WTC11 (cell line): ENCODE results near the gene EVI5L. TPM values are rescaled to one million over a fixed set of nuclear protein-coding genes. Genes with fewer than 3 reads are reported as not detected.

Experiments
- ATAC-seq: fragments of 200-7000 bp; cut with Tn5 transposase; 2 replicates; pipeline ENCODE4 v1.10.0; 2021; ENCODE audit warnings: mild to moderate bottlenecking, moderate library complexity
- CTCF ChIA-PET: fragments of 300-600 bp; sonication (Branson Sonifier 250); formaldehyde crosslinking; loops from one replicate; lab custom pipeline; 2021; ENCODE audit warnings: antibody characterized with exemption; lab: Charles Lee
- POLR2A ChIA-PET: fragments of 350-600 bp; sonication (Branson Sonifier 250); formaldehyde crosslinking; loops from one replicate; lab custom pipeline; 2021; ENCODE audit warnings: antibody characterized with exemption; lab: Charles Lee
- DNase-seq: peaks from one replicate; pipeline ENCODE4 v3.0.0; 2021; ENCODE audit warnings: low spot score
- H3K27ac Mint-ChIP-seq: 2 replicates; pipeline ENCODE4 v1.8.0; 2021; ENCODE audit warnings: mixed read lengths
- H3K27me3 Mint-ChIP-seq: 2 replicates; pipeline ENCODE4 v1.8.0; 2021; ENCODE audit warnings: low read depth, mild to moderate bottlenecking, moderate library complexity, mixed read lengths
- H3K36me3 Mint-ChIP-seq: 2 replicates; pipeline ENCODE4 v1.8.0; 2021; ENCODE audit warnings: mixed read lengths
- H3K4me1 Mint-ChIP-seq: 2 replicates; pipeline ENCODE4 v1.8.0; 2022; ENCODE audit warnings: mixed read lengths
- H3K4me3 Mint-ChIP-seq: 2 replicates; pipeline ENCODE4 v1.8.0; 2021; ENCODE audit warnings: mild to moderate bottlenecking, moderate library complexity, mixed read lengths
- H3K9me3 Mint-ChIP-seq: 2 replicates; pipeline ENCODE4 v1.8.0; 2021; ENCODE audit warnings: mixed read lengths
- AR ChIP-seq: fragments of 250-450 bp; sonication (Bioruptor Pico); IDR thresholded peaks from 2 replicates; pipeline ENCODE4 v1.9.0; 2021; ENCODE audit warnings: mild to moderate bottlenecking
- ATF1 ChIP-seq: sonication (generic); formaldehyde crosslinking; IDR thresholded peaks from 2 replicates; pipeline ENCODE4 v1.8.1; 2023; ENCODE audit warnings: mild to moderate bottlenecking, moderate library complexity, missing genetic modification reagents
- CREB1 ChIP-seq: sonication (generic); formaldehyde crosslinking; IDR thresholded peaks from 2 replicates; pipeline ENCODE4 v1.8.0; 2023; ENCODE audit warnings: mild to moderate bottlenecking, missing genetic modification reagents
- JAZF1 ChIP-seq: fragments of 250-450 bp; sonication (Bioruptor Pico); IDR thresholded peaks from 2 replicates; pipeline ENCODE4 v1.9.0; 2021; ENCODE audit warnings: moderate library complexity, mild to moderate bottlenecking, inconsistent platforms
- JUN ChIP-seq: sonication (generic); formaldehyde crosslinking; IDR thresholded peaks from 2 replicates; pipeline ENCODE4 v1.8.0; 2023; ENCODE audit warnings: mild to moderate bottlenecking, missing genetic modification reagents
- KAT7 ChIP-seq: sonication (generic); formaldehyde crosslinking; IDR thresholded peaks from 2 replicates; pipeline ENCODE4 v1.8.1; 2023; ENCODE audit warnings: missing genetic modification reagents, mild to moderate bottlenecking, borderline replicate concordance
- MAX ChIP-seq: sonication (generic); formaldehyde crosslinking; IDR thresholded peaks from 2 replicates; pipeline ENCODE4 v1.8.0; 2022; ENCODE audit warnings: mild to moderate bottlenecking, missing genetic modification reagents
- RELA ChIP-seq: sonication (generic); formaldehyde crosslinking; IDR thresholded peaks from 2 replicates; pipeline ENCODE4 v1.8.1; 2022; ENCODE audit warnings: missing genetic modification reagents, mild to moderate bottlenecking, borderline replicate concordance
- SOX15 ChIP-seq: fragments of 250-450 bp; sonication (Bioruptor Pico); IDR thresholded peaks from 2 replicates; pipeline ENCODE4 v1.9.0; 2021; ENCODE audit warnings: mild to moderate bottlenecking
- TCF7 ChIP-seq: sonication (generic); formaldehyde crosslinking; IDR thresholded peaks from 2 replicates; pipeline ENCODE4 v1.8.0; 2022; ENCODE audit warnings: mild to moderate bottlenecking, low read depth, missing genetic modification reagents, moderate library complexity
- ZNF219 ChIP-seq: sonication (generic); formaldehyde crosslinking; IDR thresholded peaks from 2 replicates; pipeline ENCODE4 v1.8.0; 2023; ENCODE audit warnings: missing genetic modification reagents, mild to moderate bottlenecking, borderline replicate concordance
- ZNF416 ChIP-seq: fragments of 250-450 bp; sonication (Bioruptor Pico); IDR thresholded peaks from 2 replicates; pipeline ENCODE4 v1.9.0; 2021; ENCODE audit warnings: mild to moderate bottlenecking, inconsistent platforms
- ZNF423 ChIP-seq: fragments of 250-450 bp; sonication (Bioruptor Pico); IDR thresholded peaks from 2 replicates; pipeline ENCODE4 v2.1.2; 2022; ENCODE audit warnings: mild to moderate bottlenecking, moderate library complexity
- ZNF671 ChIP-seq: fragments of 250-450 bp; sonication (Bioruptor Pico); IDR thresholded peaks from 2 replicates; pipeline ENCODE4 v1.8.0; 2021; ENCODE audit warnings: mild to moderate bottlenecking
- ZSCAN18 ChIP-seq: fragments of 250-450 bp; sonication (Bioruptor Pico); IDR thresholded peaks from 2 replicates; pipeline ENCODE4 v2.1.2; 2022; ENCODE audit warnings: mild to moderate bottlenecking, moderate library complexity
- total RNA-seq: library from RNA; stranded (reverse); gene quantifications from 3 replicates; pipeline ENCODE4 v1.2.3, GENCODE V29; 2021
- TF ChIP-seq, protein P1 (sequence below): sonication (generic); formaldehyde crosslinking; conservative IDR thresholded peaks from 2 replicates; pipeline ENCODE4 v1.8.1; 2022; ENCODE audit warnings: mild to moderate bottlenecking, missing genetic modification reagents
- TF ChIP-seq, protein P2 (sequence below): sonication (generic); formaldehyde crosslinking; IDR thresholded peaks from 2 replicates; pipeline ENCODE4 v1.8.0; 2023; ENCODE audit warnings: mild to moderate bottlenecking, missing genetic modification reagents
- TF ChIP-seq, protein P3 (sequence below): sonication (generic); formaldehyde crosslinking; IDR thresholded peaks from 2 replicates; pipeline ENCODE4 v1.8.1; 2022; ENCODE audit warnings: mild to moderate bottlenecking, moderate library complexity, missing genetic modification reagents
- TF ChIP-seq, protein P4 (sequence below): sonication (generic); formaldehyde crosslinking; IDR thresholded peaks from 2 replicates; pipeline ENCODE4 v1.8.1; 2022; ENCODE audit warnings: low read depth, mild to moderate bottlenecking, moderate library complexity, missing genetic modification reagents, borderline replicate concordance

EVI5L gene
- total RNA-seq, 1 experiment from 2014 or later, result 10.5 TPM

GRCh38 chr19:7898967-7899366, 68.9 kb downstream of the EVI5L start:
- Mint-ChIP-seq H3K9me3 (no peaks in the 10 kb centered on the region), H3K27me3 (peaks cover 15% of the 10 kb centered on the region), H3K4me1 (peaks cover 10% of the 10 kb centered on the region), H3K36me3 (no peaks in the 10 kb centered on the region), H3K27ac (no peak overlapping the region; the same call in 1 of the 2 replicates), H3K4me3 (no peak overlapping the region)
- DNase-seq, result no peak
- no peak for ATAC-seq
- POLR2A ChIA-PET, result interaction anchor here (0.6 to 1.2 kb wide), 3 partner anchors 11 to 140 kb away, joined by 3 to 4 read pairs (median 3); partner anchors contain the start of genes LRRC8E and TIMM44
- CTCF ChIA-PET, result interaction anchor here (1.0 to 3.0 kb wide), 3 partner anchors 30 to 46 kb away, joined by 4 to 21 read pairs (median 6); no protein-coding TSS in a partner anchor
- TF ChIP-seq, protein P1, sequence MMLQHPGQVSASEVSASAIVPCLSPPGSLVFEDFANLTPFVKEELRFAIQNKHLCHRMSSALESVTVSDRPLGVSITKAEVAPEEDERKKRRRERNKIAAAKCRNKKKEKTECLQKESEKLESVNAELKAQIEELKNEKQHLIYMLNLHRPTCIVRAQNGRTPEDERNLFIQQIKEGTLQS (CRISPR knock-in tag), result no peak

DNA sequence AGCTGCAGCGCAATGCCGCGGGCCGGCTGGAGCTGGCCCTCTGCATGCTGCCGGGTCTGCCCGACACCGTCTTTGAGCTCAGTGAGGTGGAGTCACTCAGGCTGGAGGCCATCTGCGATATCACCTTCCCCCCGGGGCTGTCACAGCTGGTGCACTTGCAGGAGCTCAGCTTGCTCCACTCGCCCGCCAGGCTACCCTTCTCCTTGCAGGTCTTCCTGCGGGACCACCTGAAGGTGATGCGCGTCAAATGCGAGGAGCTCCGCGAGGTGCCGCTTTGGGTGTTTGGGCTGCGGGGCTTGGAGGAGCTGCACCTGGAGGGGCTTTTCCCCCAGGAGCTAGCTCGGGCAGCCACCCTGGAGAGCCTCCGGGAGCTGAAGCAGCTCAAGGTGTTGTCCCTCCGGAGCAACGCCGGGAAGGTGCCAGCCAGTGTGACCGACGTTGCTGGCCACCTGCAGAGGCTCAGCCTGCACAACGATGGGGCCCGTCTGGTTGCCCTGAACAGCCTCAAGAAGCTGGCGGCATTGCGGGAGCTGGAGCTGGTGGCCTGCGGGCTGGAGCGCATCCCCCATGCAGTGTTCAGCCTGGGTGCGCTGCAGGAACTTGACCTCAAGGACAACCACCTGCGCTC, 69.8 kb downstream of the EVI5L start:
- Mint-ChIP-seq H3K4me1 (peaks cover 15% of the 10 kb centered on the region), H3K36me3 (no peaks in the 10 kb centered on the region), H3K4me3 (no peak overlapping the region), H3K27me3 (peaks cover 13% of the 10 kb centered on the region), H3K9me3 (no peaks in the 10 kb centered on the region), H3K27ac (no peak overlapping the region)
- no peak for ATAC-seq
- no peak for TF ChIP-seq ZNF416 (CRISPR knock-in tag)
- no peak for TF ChIP-seq JUN (CRISPR knock-in tag)
- no peak for TF ChIP-seq ZNF671 (CRISPR knock-in tag)
- no peak for TF ChIP-seq AR (CRISPR knock-in tag)
- no peak for TF ChIP-seq ZSCAN18 (CRISPR knock-in tag)
- TF ChIP-seq, protein P2, sequence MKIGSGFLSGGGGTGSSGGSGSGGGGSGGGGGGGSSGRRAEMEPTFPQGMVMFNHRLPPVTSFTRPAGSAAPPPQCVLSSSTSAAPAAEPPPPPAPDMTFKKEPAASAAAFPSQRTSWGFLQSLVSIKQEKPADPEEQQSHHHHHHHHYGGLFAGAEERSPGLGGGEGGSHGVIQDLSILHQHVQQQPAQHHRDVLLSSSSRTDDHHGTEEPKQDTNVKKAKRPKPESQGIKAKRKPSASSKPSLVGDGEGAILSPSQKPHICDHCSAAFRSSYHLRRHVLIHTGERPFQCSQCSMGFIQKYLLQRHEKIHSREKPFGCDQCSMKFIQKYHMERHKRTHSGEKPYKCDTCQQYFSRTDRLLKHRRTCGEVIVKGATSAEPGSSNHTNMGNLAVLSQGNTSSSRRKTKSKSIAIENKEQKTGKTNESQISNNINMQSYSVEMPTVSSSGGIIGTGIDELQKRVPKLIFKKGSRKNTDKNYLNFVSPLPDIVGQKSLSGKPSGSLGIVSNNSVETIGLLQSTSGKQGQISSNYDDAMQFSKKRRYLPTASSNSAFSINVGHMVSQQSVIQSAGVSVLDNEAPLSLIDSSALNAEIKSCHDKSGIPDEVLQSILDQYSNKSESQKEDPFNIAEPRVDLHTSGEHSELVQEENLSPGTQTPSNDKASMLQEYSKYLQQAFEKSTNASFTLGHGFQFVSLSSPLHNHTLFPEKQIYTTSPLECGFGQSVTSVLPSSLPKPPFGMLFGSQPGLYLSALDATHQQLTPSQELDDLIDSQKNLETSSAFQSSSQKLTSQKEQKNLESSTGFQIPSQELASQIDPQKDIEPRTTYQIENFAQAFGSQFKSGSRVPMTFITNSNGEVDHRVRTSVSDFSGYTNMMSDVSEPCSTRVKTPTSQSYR (CRISPR knock-in tag), result no peak
- no peak for TF ChIP-seq TCF7 (CRISPR knock-in tag)
- TF ChIP-seq JAZF1 (CRISPR knock-in tag), result no peak
- TF ChIP-seq ATF1, result no peak
- no peak for TF ChIP-seq RELA (CRISPR knock-in tag)
- TF ChIP-seq ZNF219 (CRISPR knock-in tag), result no peak
- TF ChIP-seq CREB1, result no peak
- TF ChIP-seq, protein P3, sequence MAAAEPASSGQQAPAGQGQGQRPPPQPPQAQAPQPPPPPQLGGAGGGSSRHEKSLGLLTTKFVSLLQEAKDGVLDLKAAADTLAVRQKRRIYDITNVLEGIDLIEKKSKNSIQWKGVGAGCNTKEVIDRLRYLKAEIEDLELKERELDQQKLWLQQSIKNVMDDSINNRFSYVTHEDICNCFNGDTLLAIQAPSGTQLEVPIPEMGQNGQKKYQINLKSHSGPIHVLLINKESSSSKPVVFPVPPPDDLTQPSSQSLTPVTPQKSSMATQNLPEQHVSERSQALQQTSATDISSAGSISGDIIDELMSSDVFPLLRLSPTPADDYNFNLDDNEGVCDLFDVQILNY (CRISPR knock-in tag), result no peak
- TF ChIP-seq, protein P4, sequence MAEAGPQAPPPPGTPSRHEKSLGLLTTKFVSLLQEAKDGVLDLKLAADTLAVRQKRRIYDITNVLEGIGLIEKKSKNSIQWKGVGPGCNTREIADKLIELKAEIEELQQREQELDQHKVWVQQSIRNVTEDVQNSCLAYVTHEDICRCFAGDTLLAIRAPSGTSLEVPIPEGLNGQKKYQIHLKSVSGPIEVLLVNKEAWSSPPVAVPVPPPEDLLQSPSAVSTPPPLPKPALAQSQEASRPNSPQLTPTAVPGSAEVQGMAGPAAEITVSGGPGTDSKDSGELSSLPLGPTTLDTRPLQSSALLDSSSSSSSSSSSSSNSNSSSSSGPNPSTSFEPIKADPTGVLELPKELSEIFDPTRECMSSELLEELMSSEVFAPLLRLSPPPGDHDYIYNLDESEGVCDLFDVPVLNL, result no peak
- no peak for TF ChIP-seq MAX
- TF ChIP-seq ZNF423 (CRISPR knock-in tag), result no peak
- TF ChIP-seq KAT7 (CRISPR knock-in tag), result no peak
- TF ChIP-seq SOX15 (CRISPR knock-in tag), result no peak
- ChIA-PET POLR2A (interaction anchor here (0.9 to 1.4 kb wide), 4 partner anchors 12 to 44 kb away, joined by 3 read pairs; partner anchors contain the start of genes LRRC8E and TIMM44), CTCF (interaction anchor here (1.0 to 5.0 kb wide), 10 partner anchors 11 to 47 kb away, joined by 4 to 70 read pairs (median 6); partner anchors contain the start of genes LRRC8E, PRR36, SNAPC2 and TIMM44)
- no peak for DNase-seq
